Neural crest cell (in vitro differentiated cells): Measurements from ENCODE around the gene GATAD2B. TPM values are rescaled to one million over a fixed set of nuclear protein-coding genes. Genes with fewer than 3 reads are reported as not detected.

Experiments
- DNase-seq: peaks from one replicate; pipeline ENCODE4 v3.0.0; 2021; ENCODE audit warnings: low read depth, mixed read lengths, low spot score
- H3K27ac Mint-ChIP-seq: one replicate; pipeline ENCODE4 v1.8.0; 2021; ENCODE audit warnings: mild to moderate bottlenecking, mixed read lengths; ENCODE audit not compliant: unreplicated experiment
- H3K27me3 Mint-ChIP-seq: 2 replicates; pipeline ENCODE4 v1.8.0; 2021; ENCODE audit warnings: low read depth, mild to moderate bottlenecking, mixed read lengths
- H3K36me3 Mint-ChIP-seq: 2 replicates; pipeline ENCODE4 v1.8.0; 2021; ENCODE audit warnings: low read depth, mild to moderate bottlenecking, mixed read lengths
- H3K4me1 Mint-ChIP-seq: 2 replicates; pipeline ENCODE4 v1.8.0; 2021; ENCODE audit warnings: mixed read lengths
- H3K4me3 Mint-ChIP-seq: one replicate; pipeline ENCODE4 v1.8.0; 2021; ENCODE audit warnings: mild to moderate bottlenecking, mixed read lengths
- H3K9me3 Mint-ChIP-seq: 2 replicates; pipeline ENCODE4 v1.8.0; 2021; ENCODE audit warnings: mixed read lengths
- CTCF ChIP-seq: fragments of 200-600 bp; sonication (generic); conservative IDR thresholded peaks from 2 replicates; pipeline ENCODE4 v1.5.0; 2021; ENCODE audit warnings: antibody characterized with exemption, mild to moderate bottlenecking
- total RNA-seq: library from RNA; stranded (reverse); gene quantifications from 2 replicates; pipeline ENCODE4 v1.2.1, GENCODE V29; 2021

Gene GATAD2B
- total RNA-seq, 1 donor from 2014 or later = 52.5 TPM

DNA sequence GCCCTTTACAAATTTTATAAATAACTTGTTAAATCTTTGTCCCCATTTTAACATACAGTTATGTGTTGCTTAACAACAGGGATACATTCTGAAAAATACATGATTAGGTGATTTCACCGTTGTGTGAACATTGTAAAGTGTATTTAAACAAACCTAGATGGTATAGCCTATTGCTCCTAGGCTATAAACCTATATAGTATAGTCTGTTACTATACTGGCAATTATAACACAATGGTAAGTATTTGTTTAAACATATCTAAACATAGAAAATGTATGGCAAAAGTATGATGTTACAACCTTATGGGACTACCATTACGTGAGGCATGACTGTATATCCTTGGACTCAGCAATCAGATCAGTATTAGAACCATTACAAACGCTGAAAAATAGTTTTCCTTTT is 36.6 kb downstream of the GATAD2B start:
- Mint-ChIP-seq H3K4me1 (no peaks in the 10 kb centered on the region), H3K4me3 (no peak overlapping the region), H3K36me3 (peaks cover 7% of the 10 kb centered on the region), H3K9me3 (no peaks in the 10 kb centered on the region), H3K27me3 (no peaks in the 10 kb centered on the region), H3K27ac (no peak overlapping the region)
- TF ChIP-seq CTCF = no peak
- DNase-seq = no peak

- peaks cover 4% of the 10 kb centered on the region for H3K4me1 Mint-ChIP-seq
- peaks cover 4% of the 10 kb centered on the region for H3K36me3 Mint-ChIP-seq
- no peaks in the 10 kb centered on the region for H3K27me3 Mint-ChIP-seq
- H3K4me3 Mint-ChIP-seq = peak overlapping the region; percentile 13
- DNase-seq = no peak
- H3K27ac Mint-ChIP-seq = no peak overlapping the region
- no peak for TF ChIP-seq CTCF
- no peaks in the 10 kb centered on the region for H3K9me3 Mint-ChIP-seq
Observed at GRCh38 chr1:153883223-153883622, 39.5 kb downstream of the GATAD2B start.

DNA sequence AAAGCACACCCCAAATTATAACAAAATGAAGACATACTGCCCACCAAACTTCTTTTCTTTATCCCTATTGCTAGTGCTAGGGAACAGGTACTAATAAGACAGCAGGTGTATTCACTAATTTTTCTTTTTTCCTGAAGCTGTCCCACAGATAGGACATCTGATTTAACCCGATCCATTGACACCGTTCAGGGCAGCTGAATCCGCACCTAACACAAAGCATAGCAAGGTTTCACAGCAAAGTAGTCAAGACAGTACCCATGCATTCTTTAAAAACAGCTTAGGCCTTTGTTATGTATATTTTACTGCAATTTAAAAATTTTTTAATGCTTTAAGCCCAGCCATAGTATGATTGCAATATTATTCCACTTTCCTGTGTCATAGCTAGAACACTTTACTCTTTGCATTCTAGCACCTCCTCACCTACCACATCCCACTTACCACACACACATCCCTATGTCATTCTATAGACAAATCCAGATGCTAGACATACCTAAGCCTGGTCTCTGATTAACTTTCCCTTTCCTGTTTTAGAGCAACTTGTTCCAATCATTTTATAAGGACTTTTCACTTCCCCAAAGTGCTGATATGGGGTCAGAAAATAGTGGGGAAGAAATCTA is 40.4 kb downstream of the GATAD2B start:
- H3K9me3 Mint-ChIP-seq = no peaks in the 10 kb centered on the region
- TF ChIP-seq CTCF = no peak
- no peak for DNase-seq
- peaks cover 4% of the 10 kb centered on the region for H3K4me1 Mint-ChIP-seq
- H3K27ac Mint-ChIP-seq = no peak overlapping the region
- no peak overlapping the region for H3K4me3 Mint-ChIP-seq
- peaks cover 4% of the 10 kb centered on the region for H3K36me3 Mint-ChIP-seq
- H3K27me3 Mint-ChIP-seq = no peaks in the 10 kb centered on the region

GRCh38 chr1:153881751-153882150 is 41.0 kb downstream of the GATAD2B start:
- H3K4me1 Mint-ChIP-seq = peaks cover 4% of the 10 kb centered on the region
- TF ChIP-seq CTCF = no peak
- H3K27ac Mint-ChIP-seq = no peak overlapping the region
- no peaks in the 10 kb centered on the region for H3K9me3 Mint-ChIP-seq
- H3K4me3 Mint-ChIP-seq = no peak overlapping the region
- no peaks in the 10 kb centered on the region for H3K27me3 Mint-ChIP-seq
- DNase-seq = peak; percentile 5
- H3K36me3 Mint-ChIP-seq = peaks cover under 1% of the 10 kb centered on the region

- H3K4me3 Mint-ChIP-seq = no peak overlapping the region
- TF ChIP-seq CTCF = no peak
- H3K27ac Mint-ChIP-seq = no peak overlapping the region
- H3K36me3 Mint-ChIP-seq = no peaks in the 10 kb centered on the region
- H3K9me3 Mint-ChIP-seq = no peaks in the 10 kb centered on the region
- peak; percentile 49 for DNase-seq
- H3K27me3 Mint-ChIP-seq = no peaks in the 10 kb centered on the region
- peaks cover 8% of the 10 kb centered on the region for H3K4me1 Mint-ChIP-seq
Observed at GRCh38 chr1:153880962-153881361, 41.8 kb downstream of the GATAD2B start.
